Esophagus squamous epithelium (tissue), 4 donors: ENCODE data around the gene TEX53.

Experiments used
- POLR2A ChIP-seq, 4 donors: fragments of 450-650 bp; IDR thresholded peaks; one replicate each; pipeline ENCODE4 v1.6.1; 2017; ENCODE audit warnings: antibody characterized with exemption in 4 of 4, mild to moderate bottlenecking in 4 of 4, moderate library complexity in 3 of 4
- TF ChIP-seq, protein P1 (sequence below), 6 experiments: fragments of 450-650 bp in 4 of 6; fragments of 200-600 bp in 2 of 6; sonication (generic) in 2 of 6; IDR thresholded peaks; one replicate each; pipeline ENCODE4 v1.5.1; 2016 to 2019; ENCODE audit warnings: antibody characterized with exemption in 6 of 6, mild to moderate bottlenecking in 4 of 6, moderate library complexity in 4 of 6

DNA sequence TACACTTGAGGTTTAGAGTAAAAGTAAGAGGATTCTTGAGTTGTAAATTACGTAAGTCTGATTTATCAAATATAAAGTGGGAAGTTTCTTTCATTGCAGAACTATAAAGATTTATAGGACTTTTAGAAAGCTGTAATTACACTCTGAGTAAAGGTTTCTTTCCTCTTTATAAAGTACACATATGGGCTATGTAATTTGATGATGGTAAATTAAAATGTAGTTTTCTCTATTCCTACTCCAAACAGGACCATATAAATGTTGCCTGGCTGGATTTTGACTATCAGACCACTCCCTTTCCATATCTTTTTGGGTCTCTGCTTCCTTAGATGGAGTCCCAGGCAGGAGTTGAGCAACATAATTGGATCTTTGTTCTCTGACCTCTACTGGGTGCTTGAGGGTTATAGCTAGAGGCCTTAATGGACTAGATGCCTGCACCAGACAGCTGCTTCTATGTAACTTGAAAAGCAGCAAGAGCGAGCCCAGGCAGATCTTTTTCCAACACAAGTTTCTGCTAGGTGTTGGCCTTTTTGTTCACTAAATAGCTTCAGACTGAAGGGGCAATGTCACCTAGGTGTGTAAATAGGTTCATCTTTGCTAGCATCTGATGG is 35.7 kb upstream of the TEX53 start:
- TF ChIP-seq, protein P1, sequence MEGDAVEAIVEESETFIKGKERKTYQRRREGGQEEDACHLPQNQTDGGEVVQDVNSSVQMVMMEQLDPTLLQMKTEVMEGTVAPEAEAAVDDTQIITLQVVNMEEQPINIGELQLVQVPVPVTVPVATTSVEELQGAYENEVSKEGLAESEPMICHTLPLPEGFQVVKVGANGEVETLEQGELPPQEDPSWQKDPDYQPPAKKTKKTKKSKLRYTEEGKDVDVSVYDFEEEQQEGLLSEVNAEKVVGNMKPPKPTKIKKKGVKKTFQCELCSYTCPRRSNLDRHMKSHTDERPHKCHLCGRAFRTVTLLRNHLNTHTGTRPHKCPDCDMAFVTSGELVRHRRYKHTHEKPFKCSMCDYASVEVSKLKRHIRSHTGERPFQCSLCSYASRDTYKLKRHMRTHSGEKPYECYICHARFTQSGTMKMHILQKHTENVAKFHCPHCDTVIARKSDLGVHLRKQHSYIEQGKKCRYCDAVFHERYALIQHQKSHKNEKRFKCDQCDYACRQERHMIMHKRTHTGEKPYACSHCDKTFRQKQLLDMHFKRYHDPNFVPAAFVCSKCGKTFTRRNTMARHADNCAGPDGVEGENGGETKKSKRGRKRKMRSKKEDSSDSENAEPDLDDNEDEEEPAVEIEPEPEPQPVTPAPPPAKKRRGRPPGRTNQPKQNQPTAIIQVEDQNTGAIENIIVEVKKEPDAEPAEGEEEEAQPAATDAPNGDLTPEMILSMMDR (IDR thresholded peaks at IDR 0.05) = no peak
- TF ChIP-seq POLR2A (IDR thresholded peaks at IDR 0.05) = no peak
